Measurements from ENCODE around the gene UMOD. TPM values are rescaled to one million over a fixed set of nuclear protein-coding genes. Genes with fewer than 3 reads are reported as not detected.

The UMOD gene
- total RNA-seq, 2 donors from 2014 or later = not detected

DNA sequence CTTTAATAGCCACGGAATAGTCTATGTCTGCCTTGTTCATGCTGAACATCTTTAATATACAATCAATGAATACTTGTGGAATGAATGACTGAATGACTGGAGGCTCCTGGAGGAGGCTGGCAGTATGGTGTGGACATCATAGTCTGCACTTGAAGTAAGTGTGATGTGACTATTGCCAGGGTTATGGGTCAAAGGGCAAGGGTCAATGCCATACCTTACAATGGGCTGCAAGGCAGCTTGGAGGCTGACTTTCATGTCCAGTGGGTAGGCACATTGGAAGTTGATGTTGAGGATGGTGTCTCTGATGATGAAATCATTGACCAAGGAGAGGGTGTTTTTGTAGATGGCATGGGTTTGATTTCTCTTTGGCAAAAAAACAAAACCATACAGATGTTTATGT lies 33.1 kb downstream of the UMOD start:
- Histone ChIP-seq H3K4me3 (no peak overlapping the region), H3K27me3 (no peaks in the 10 kb centered on the region), H3K27ac (no peak overlapping the region), H3K36me3 (no peaks in the 10 kb centered on the region), H3K9me3 (no peaks in the 10 kb centered on the region), H3K4me1 (no peaks in the 10 kb centered on the region)
- DNase-seq (ENCODE audit: low spot score) = no peak
- TF ChIP-seq CTCF (IDR thresholded peaks at IDR 0.05) = no peak

GRCh38 chr16:20318437-20318836 lies 34.1 kb downstream of the UMOD start:
- DNase-seq (ENCODE audit: low spot score) = no peak
- Histone ChIP-seq H3K27me3 (no peaks in the 10 kb centered on the region), H3K9me3 (no peaks in the 10 kb centered on the region), H3K4me3 (no peak overlapping the region), H3K36me3 (no peaks in the 10 kb centered on the region), H3K27ac (no peak overlapping the region), H3K4me1 (no peaks in the 10 kb centered on the region)
- TF ChIP-seq CTCF (IDR thresholded peaks at IDR 0.05) = no peak

- no peak overlapping the region for H3K27ac ChIP-seq
Measured at GRCh38 chr16:20318006-20318405, 34.5 kb downstream of the UMOD start.

GRCh38 chr16:20317117-20317516 lies 35.4 kb downstream of the UMOD start:
- H3K27ac ChIP-seq = no peak overlapping the region
- H3K4me3 ChIP-seq = no peak overlapping the region
- H3K4me1 ChIP-seq = no peaks in the 10 kb centered on the region
- H3K9me3 ChIP-seq = no peaks in the 10 kb centered on the region
- no peaks in the 10 kb centered on the region for H3K36me3 ChIP-seq
- H3K27me3 ChIP-seq = no peaks in the 10 kb centered on the region
- no peak for DNase-seq (ENCODE audit: low spot score)
- no peak for TF ChIP-seq CTCF (IDR thresholded peaks at IDR 0.05)

More at GRCh38 chr16:20318006-20318405, 34.5 kb downstream of the UMOD start:
- Histone ChIP-seq H3K9me3 (no peaks in the 10 kb centered on the region), H3K4me1 (no peaks in the 10 kb centered on the region), H3K4me3 (no peak overlapping the region), H3K27me3 (no peaks in the 10 kb centered on the region), H3K36me3 (no peaks in the 10 kb centered on the region)
- no peak for TF ChIP-seq CTCF (IDR thresholded peaks at IDR 0.05)
- DNase-seq (ENCODE audit: low spot score) = no peak

- no peaks in the 10 kb centered on the region for H3K9me3 ChIP-seq
- no peak overlapping the region for H3K27ac ChIP-seq
- TF ChIP-seq CTCF (IDR thresholded peaks at IDR 0.05) = no peak
- DNase-seq (ENCODE audit: low spot score) = no peak
- H3K36me3 ChIP-seq = no peaks in the 10 kb centered on the region
- H3K4me1 ChIP-seq = no peaks in the 10 kb centered on the region
- H3K4me3 ChIP-seq = no peak overlapping the region
- H3K27me3 ChIP-seq = no peaks in the 10 kb centered on the region
Measured at GRCh38 chr16:20316715-20317114, 35.8 kb downstream of the UMOD start.

DNA sequence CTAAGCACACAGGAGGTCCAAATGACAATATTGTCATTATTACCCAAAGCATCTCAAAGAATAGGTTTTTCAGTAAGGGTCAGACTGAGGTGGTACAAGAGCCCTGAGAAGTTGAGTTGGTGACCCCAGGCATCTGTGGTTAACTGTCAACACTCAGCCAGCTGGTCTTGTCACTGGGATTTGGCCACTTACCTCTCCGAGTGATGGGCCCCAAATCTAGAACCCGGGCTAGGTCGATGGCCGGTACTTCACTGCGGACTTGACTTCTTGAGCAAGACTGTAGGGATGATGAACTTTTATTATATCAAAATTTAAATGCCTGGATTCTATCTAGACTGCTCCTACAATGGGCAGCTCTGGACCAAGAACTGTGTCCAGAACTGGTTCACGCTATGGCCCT lies 36.8 kb downstream of the UMOD start:
- no peak for DNase-seq (ENCODE audit: low spot score)
- no peak overlapping the region for H3K27ac ChIP-seq
- no peaks in the 10 kb centered on the region for H3K27me3 ChIP-seq
- H3K4me3 ChIP-seq = no peak overlapping the region
- no peak for TF ChIP-seq CTCF (IDR thresholded peaks at IDR 0.05)
- H3K4me1 ChIP-seq = no peaks in the 10 kb centered on the region
- no peaks in the 10 kb centered on the region for H3K36me3 ChIP-seq
- peaks cover 0 to 4% of the 10 kb centered on the region in 2 donors for H3K9me3 ChIP-seq

Measured in right atrium auricular region (tissue), 2 donors.